Renal pelvis (tissue), 12 donors: ENCODE results near the gene DNAJC11. TPM values are rescaled to one million over a fixed set of nuclear protein-coding genes. Genes with fewer than 3 reads are reported as not detected.
"Not testable (repeated sequence)": the region's sequence is repeated elsewhere in the genome, so short reads cannot be mapped to it uniquely, and the experiment has no call there.

Experiments used
- DNase-seq: peaks from one replicate; pipeline ENCODE4 v3.0.0-alpha.2; 2013
- long read RNA-seq, 16 experiments: transcript quantifications; one replicate each; lab custom pipeline, GENCODE V29; 2026
- polyA plus RNA-seq, 3 donors: library from polyadenylated mRNA; unstranded; fragments of 120-200 nt; gene quantifications; one replicate each; pipeline ENCODE4 v1.2.1, GENCODE V29; 2013; ENCODE audit not compliant: insufficient read length in 3 of 3

DNAJC11 gene, protein sequence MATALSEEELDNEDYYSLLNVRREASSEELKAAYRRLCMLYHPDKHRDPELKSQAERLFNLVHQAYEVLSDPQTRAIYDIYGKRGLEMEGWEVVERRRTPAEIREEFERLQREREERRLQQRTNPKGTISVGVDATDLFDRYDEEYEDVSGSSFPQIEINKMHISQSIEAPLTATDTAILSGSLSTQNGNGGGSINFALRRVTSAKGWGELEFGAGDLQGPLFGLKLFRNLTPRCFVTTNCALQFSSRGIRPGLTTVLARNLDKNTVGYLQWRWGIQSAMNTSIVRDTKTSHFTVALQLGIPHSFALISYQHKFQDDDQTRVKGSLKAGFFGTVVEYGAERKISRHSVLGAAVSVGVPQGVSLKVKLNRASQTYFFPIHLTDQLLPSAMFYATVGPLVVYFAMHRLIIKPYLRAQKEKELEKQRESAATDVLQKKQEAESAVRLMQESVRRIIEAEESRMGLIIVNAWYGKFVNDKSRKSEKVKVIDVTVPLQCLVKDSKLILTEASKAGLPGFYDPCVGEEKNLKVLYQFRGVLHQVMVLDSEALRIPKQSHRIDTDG
- polyA plus RNA-seq, result 10 to 100 TPM; 57.3 to 79.4 (median 78.4) TPM
- long read RNA-seq, donor 1, partial matches to known transcripts, result 13 of 19 reads
- long read RNA-seq, donor 1, other reads (novel, unspliced or antisense), result 0 of 19 reads
- long read RNA-seq, donor 2, transcript DNAJC11-202 (16 exons, 3,311 nt), result major isoform, 15 of 17 reads
- long read RNA-seq, donor 2, partial matches to known transcripts, result 0 of 17 reads
- long read RNA-seq, donor 2, other reads (novel, unspliced or antisense), result 0 of 17 reads
- long read RNA-seq, donor 3, transcript DNAJC11-202 (16 exons, 3,311 nt), result major isoform, 8 of 20 reads
- long read RNA-seq, donor 3, partial matches to known transcripts, result 8 of 20 reads
- long read RNA-seq, donor 3, other reads (novel, unspliced or antisense), result 0 of 20 reads
- long read RNA-seq, donor 4, transcript DNAJC11-202 (16 exons, 3,311 nt), result major isoform, 11 of 21 reads
- long read RNA-seq, donor 4, partial matches to known transcripts, result 6 of 21 reads
- long read RNA-seq, donor 4, other reads (novel, unspliced or antisense), result 0 of 21 reads
- long read RNA-seq, donor 5, transcript DNAJC11-202 (16 exons, 3,311 nt), result minor isoform, 5 of 11 reads
- long read RNA-seq, donor 5, transcript DNAJC11-211 (5 exons, 613 nt), result major isoform, 6 of 11 reads
- long read RNA-seq, donor 5, partial matches to known transcripts, result 0 of 11 reads
- long read RNA-seq, donor 5, other reads (novel, unspliced or antisense), result 0 of 11 reads
- long read RNA-seq, donor 6, transcript DNAJC11-202 (16 exons, 3,311 nt), result major isoform, 7 of 17 reads
- long read RNA-seq, donor 6, partial matches to known transcripts, result 5 of 17 reads
- long read RNA-seq, donor 6, other reads (novel, unspliced or antisense), result 0 of 17 reads
- long read RNA-seq, donor 7, transcript DNAJC11-211 (5 exons, 613 nt), result minor isoform, 5 of 47 reads
- long read RNA-seq, donor 7, transcript DNAJC11-202 (16 exons, 3,311 nt), result major isoform, 16 of 47 reads
- long read RNA-seq, donor 7, partial matches to known transcripts, result 26 of 47 reads
- long read RNA-seq, donor 7, other reads (novel, unspliced or antisense), result 0 of 47 reads
- long read RNA-seq, donor 8, transcript DNAJC11-211 (5 exons, 613 nt), result major isoform, 7 of 16 reads
- long read RNA-seq, donor 8, partial matches to known transcripts, result 8 of 16 reads
- long read RNA-seq, donor 8, other reads (novel, unspliced or antisense), result 0 of 16 reads
- long read RNA-seq, donor 9, transcript DNAJC11-211 (5 exons, 613 nt), result minor isoform, 11 of 26 reads
- long read RNA-seq, donor 9, transcript DNAJC11-202 (16 exons, 3,311 nt), result major isoform, 14 of 26 reads
- long read RNA-seq, donor 9, partial matches to known transcripts, result 0 of 26 reads
- long read RNA-seq, donor 9, other reads (novel, unspliced or antisense), result 0 of 26 reads
- long read RNA-seq, donor 10, transcript DNAJC11-202 (16 exons, 3,311 nt), result minor isoform, 6 of 40 reads
- long read RNA-seq, donor 10, transcript DNAJC11-211 (5 exons, 613 nt), result major isoform, 15 of 40 reads
- long read RNA-seq, donor 10, partial matches to known transcripts, result 18 of 40 reads
- long read RNA-seq, donor 10, other reads (novel, unspliced or antisense), result 0 of 40 reads
- long read RNA-seq, donor 11, transcript DNAJC11-211 (5 exons, 613 nt), result major isoform, 12 of 20 reads
- long read RNA-seq, donor 11, transcript DNAJC11-202 (16 exons, 3,311 nt), result minor isoform, 8 of 20 reads
- long read RNA-seq, donor 11, partial matches to known transcripts, result 0 of 20 reads
- long read RNA-seq, donor 11, other reads (novel, unspliced or antisense), result 0 of 20 reads
- long read RNA-seq, donor 12, transcript DNAJC11-211 (5 exons, 613 nt), result minor isoform, 6 of 24 reads
- long read RNA-seq, donor 12, transcript DNAJC11-202 (16 exons, 3,311 nt), result major isoform, 18 of 24 reads
- long read RNA-seq, donor 12, partial matches to known transcripts, result 0 of 24 reads
- long read RNA-seq, donor 12, other reads (novel, unspliced or antisense), result 0 of 24 reads
- long read RNA-seq, donor 13, transcript DNAJC11-211 (5 exons, 613 nt), result major isoform, 10 of 21 reads
- long read RNA-seq, donor 13, partial matches to known transcripts, result 7 of 21 reads
- long read RNA-seq, donor 13, other reads (novel, unspliced or antisense), result 0 of 21 reads
- long read RNA-seq, donor 14, result 0 reads
- long read RNA-seq, donor 15, transcript DNAJC11-202 (16 exons, 3,311 nt), result major isoform, 12 of 19 reads
- long read RNA-seq, donor 15, transcript DNAJC11-211 (5 exons, 613 nt), result minor isoform, 7 of 19 reads
- long read RNA-seq, donor 15, partial matches to known transcripts, result 0 of 19 reads
- long read RNA-seq, donor 15, other reads (novel, unspliced or antisense), result 0 of 19 reads
- long read RNA-seq, donor 16, transcript DNAJC11-202 (16 exons, 3,311 nt), result major isoform, 11 of 17 reads
- long read RNA-seq, donor 16, transcript DNAJC11-211 (5 exons, 613 nt), result minor isoform, 6 of 17 reads
- long read RNA-seq, donor 16, partial matches to known transcripts, result 0 of 17 reads
- long read RNA-seq, donor 16, other reads (novel, unspliced or antisense), result 0 of 17 reads

- peak; percentile 88 for DNase-seq
Observed at GRCh38 chr1:6701437-6702153, at the start of gene DNAJC11. Gene DNAJC11, minus strand, starts transcription at chr1:6701816. Its CDS starts 16 bp downstream, at chr1:6701800.

DNA sequence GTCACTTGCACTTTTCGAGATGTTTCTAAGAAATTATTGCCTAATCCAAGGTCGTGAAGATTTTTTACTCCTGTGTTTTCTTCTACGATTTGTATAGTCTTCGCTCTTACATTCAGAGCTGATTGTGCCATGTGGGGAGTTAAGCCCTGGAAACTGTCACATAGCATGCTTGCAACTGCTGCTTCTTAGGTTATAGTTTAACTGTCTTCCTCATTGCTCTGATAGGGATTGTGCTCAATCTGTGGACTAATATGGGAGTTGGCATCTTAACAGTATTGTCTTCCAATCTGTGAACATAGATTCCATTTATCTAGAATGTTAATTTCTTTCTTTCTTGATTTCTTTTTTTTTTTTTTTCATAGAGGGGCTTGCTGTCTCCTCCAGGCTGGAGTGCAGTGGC, 48.9 kb upstream of the DNAJC11 start:
- DNase-seq, result no peak

DNA sequence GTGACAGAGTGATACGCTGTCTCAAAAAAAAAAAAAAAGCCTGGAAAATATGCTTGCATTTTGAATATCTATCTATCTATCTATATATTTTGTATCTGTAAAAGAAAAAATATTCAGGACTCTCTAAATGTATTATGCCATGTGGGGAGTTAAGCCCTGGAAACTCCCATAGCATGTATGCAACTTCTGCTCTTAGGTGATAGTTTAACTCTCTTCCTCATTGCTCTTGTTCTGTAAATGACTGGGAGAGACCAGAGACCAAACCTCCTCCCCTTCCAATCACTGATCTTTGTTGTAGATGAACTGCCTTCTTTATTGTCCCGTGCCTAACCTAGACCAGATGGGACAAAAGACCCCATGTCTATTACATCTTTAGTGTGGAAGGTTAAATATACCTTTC, 46.1 kb upstream of the DNAJC11 start:
- no peak for DNase-seq

DNA sequence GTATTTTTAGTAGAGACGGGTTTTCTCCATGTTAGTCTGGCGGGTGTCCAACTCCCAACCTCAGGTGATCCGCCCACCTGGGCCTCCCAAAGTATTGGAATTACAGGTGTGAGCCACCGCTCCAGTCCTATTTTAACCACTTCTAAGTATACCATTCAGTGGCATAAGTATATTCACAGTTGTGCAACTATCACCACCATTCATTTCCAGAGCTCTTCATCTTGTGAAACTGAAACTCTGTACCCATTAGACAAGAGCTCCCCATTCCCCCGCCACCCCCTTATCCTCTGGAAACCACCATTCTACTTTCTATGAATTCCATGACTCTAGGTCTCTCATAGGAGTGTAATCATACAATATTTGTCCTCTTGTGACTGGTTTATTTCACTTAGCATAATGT, 43.5 kb upstream of the DNAJC11 start:
- no peak for DNase-seq

DNA sequence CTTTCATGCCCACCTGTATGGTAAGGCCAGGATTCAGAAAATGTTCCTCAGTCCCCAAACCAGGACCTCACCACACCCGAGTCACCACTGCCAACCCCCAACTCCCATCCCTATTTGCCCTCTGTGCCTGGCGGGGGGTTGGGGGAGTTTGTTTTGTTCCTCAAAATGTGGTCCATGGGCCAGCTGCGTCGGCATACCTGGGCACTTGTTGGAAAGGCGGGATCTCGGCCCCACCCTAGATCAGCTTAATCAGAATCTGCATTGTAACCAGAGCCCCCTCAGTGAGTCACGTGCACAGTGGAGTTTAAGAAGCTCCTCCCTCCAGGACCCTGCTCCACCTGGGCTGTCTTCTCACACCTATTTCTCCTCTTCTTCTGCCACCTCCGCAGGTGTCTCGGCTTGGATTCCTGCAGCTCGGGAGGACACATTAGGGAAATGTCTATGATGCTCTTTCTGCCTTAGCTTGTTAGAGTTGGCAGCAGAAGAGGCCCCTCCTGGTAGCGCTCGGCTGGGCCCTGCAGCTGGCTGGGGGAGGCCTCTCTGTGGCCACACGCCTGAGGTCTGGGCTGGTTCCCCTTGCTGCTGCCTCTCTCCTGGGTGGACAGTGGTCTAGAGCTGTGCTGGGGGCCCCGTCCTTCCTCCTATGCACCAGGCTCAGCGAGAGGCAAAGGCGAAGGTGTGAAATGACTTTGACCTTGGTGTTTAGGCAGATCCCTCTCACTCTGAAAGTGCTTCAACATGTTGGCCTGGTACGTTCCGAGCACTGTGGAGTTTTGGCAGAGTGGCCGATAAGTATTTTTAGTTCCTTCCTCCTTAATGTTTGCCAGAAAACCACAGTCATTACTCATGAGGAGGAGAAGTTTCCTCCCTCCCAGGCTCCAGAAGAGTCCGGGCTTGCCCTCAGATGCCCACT, 41.8 kb upstream of the DNAJC11 start:
- DNase-seq, result no peak

- DNase-seq, result not testable (repeated sequence)
Observed at GRCh38 chr1:6742676-6743188, 41.1 kb upstream of the DNAJC11 start.

GRCh38 chr1:6738987-6739676, 37.5 kb upstream of the DNAJC11 start:
- no peak for DNase-seq

DNA sequence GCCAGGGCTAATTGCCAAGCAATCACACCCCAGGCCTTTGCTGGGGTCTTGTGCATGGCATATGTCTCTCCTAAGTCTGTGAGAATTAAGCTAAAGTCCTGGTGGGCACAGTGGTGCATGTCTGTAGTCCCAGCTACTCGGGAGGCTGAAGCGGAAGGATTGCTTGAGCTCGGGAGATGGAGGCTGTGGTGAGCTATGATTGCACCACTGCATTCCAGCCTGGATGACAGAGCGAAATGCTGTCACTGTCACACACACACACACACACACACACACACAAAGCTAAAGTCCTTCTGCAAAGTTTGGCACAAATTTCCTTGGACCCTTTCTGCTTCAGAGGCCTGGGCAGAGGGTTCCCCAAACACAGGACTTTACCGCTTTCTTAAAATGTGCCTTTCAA, 31.3 kb upstream of the DNAJC11 start:
- no peak for DNase-seq

- no peak for DNase-seq
Observed at GRCh38 chr1:6731905-6732304, 30.3 kb upstream of the DNAJC11 start.

DNA sequence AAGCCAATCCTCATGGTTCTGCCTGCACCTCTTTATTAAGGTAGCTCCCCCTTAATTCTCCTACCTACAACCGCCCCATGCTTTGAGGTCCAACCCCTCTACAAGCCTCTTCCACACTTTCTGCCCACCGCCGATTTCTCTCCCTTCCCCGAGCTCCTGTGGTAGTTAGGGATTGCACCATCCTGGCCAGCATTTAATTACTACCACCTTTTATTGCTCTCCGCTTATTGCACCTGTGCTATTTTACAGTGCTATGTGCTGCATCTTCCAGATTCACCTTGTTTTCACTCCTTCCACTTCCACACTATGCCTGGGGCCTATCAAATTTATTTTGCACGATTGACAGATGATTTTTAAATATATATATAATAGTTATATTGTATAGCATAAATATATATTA, 29.3 kb upstream of the DNAJC11 start:
- no peak for DNase-seq

DNA sequence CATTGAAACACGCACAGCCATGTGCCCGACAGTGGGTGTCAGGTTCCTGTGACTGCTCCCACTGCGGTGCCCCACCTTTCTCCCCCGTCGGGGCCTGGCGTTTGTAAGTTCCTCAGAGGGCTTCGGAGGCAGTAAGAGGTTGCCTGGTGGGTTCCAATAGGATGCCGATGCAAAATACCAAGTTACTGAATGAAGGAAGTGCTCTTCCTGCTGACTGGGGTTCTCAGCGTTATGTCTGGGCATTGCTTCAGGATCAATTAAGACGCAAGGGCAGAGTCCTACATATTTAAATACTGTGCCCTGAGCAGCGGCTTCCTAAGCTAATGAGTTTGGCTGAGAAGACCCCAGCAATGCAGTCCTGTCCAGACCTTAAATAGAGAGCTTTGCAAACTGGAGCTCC, 28.9 kb upstream of the DNAJC11 start:
- no peak for DNase-seq

GRCh38 chr1:6727535-6727934, 25.9 kb upstream of the DNAJC11 start:
- DNase-seq, result no peak

- no peak for DNase-seq
Observed at GRCh38 chr1:6726253-6726652, 24.6 kb upstream of the DNAJC11 start.

GRCh38 chr1:6724517-6725141, 23.0 kb upstream of the DNAJC11 start:
- DNase-seq, result no peak
